Testis (tissue), 3 donors: ENCODE results near the gene PRR29. TPM values are rescaled to one million over a fixed set of nuclear protein-coding genes. Genes with fewer than 3 reads are reported as not detected.
A peak's percentile ranks its signal among the peaks of the same experiment; 100 is the strongest.

Experiments used
- DNase-seq: peaks from one replicate; pipeline ENCODE4 v3.0.0-alpha.2; 2019
- H3K27ac ChIP-seq, 2 donors: fragments of 200-600 bp; sonication (generic); one replicate each; pipeline ENCODE4 v1.5.1; 2019
- H3K27me3 ChIP-seq: fragments of 200-600 bp; sonication (generic); one replicate; pipeline ENCODE4 v1.5.1; 2019
- H3K36me3 ChIP-seq: fragments of 200-600 bp; sonication (generic); one replicate; pipeline ENCODE4 v1.5.1; 2017; ENCODE audit warnings: low read depth; ENCODE audit errors: missing control alignments
- H3K4me1 ChIP-seq: fragments of 200-600 bp; sonication (generic); one replicate; pipeline ENCODE4 v1.5.1; 2019
- H3K4me3 ChIP-seq, 2 donors: fragments of 200-600 bp; sonication (generic); one replicate each; pipeline ENCODE4 v1.5.1; 2017 to 2019
- H3K9me3 ChIP-seq: fragments of 200-600 bp; sonication (generic); one replicate; pipeline ENCODE4 v1.5.1; 2017
- POLR2A ChIP-seq: fragments of 450-650 bp; IDR thresholded peaks from one replicate; pipeline ENCODE4 v1.6.1; 2017; ENCODE audit warnings: antibody characterized with exemption, mild to moderate bottlenecking, moderate library complexity
- WGBS, 2 donors: methylation state at CpG; one replicate each; pipeline ENCODE4 v1.1.5; 2018; 5-methylcytosine and 5-hydroxymethylcytosine counted together
- intact Hi-C: fragments of 100-400 bp; cut with DNase I; formaldehyde crosslinking; loops from one replicate; pipeline ENCODE4 v1.15.1; 2023; ENCODE audit warnings: low total_unique reads
- polyA plus RNA-seq: library from polyadenylated mRNA; stranded (reverse); fragments of 350-450 nt; fragmentation: Illumina TruSeq; extraction: RNeasy Lipid Tissue Mini Kit (QIAGEN cat#74804); gene quantifications from one replicate; pipeline ENCODE4 v1.2.3, GENCODE V29; 2014; ENCODE audit warnings: low read depth, low replicate concordance; ENCODE audit not compliant: insufficient read depth
- total RNA-seq, 2 donors: library from RNA; depleted of rRNA; stranded (reverse); fragments of >200 nt; gene quantifications; one replicate each; pipeline ENCODE4 v1.2.3, GENCODE V29; 2016
- TF ChIP-seq, protein P1 (sequence below), 3 experiments: fragments of 450-650 bp in 2 of 3; fragments of 200-600 bp in 1 of 3; sonication (generic) in 1 of 3; IDR thresholded peaks; one replicate each; pipeline ENCODE4 v1.5.1; 2016 to 2019; ENCODE audit warnings: antibody characterized with exemption in 3 of 3, mild to moderate bottlenecking in 2 of 3, moderate library complexity in 1 of 3

Gene PRR29
- total and polyA plus RNA-seq, 3 donors from 2014 or later = 8.6 to 21.8 (median 12.2) TPM

DNA sequence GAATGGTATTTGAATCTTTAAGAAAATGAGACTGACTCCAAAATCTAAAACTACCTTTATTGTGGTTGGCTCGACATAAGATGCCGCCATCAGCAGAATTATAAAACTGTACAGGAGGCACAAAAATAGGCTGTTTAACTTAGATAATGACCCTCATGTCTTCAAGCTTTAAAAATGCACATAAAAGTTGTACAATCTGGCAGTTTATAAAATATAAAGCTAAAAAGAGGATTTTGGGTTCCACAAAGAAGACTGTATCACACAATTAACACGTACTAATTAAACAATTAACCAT, 40.9 kb downstream of the PRR29 start:
- H3K9me3 ChIP-seq = no peaks in the 10 kb centered on the region
- peaks cover 11% of the 10 kb centered on the region for H3K4me1 ChIP-seq
- DNase-seq = no peak
- H3K27ac ChIP-seq = no peak overlapping the region
- WGBS, 2 donors = 83 to 85% methylated on average over 3 of the region's 3 CpGs
- H3K4me3 ChIP-seq = no peak overlapping the region
- no peaks in the 10 kb centered on the region for H3K27me3 ChIP-seq
- H3K36me3 ChIP-seq = no peaks in the 10 kb centered on the region
- intact Hi-C loops = no loop called here
- TF ChIP-seq, protein P1, sequence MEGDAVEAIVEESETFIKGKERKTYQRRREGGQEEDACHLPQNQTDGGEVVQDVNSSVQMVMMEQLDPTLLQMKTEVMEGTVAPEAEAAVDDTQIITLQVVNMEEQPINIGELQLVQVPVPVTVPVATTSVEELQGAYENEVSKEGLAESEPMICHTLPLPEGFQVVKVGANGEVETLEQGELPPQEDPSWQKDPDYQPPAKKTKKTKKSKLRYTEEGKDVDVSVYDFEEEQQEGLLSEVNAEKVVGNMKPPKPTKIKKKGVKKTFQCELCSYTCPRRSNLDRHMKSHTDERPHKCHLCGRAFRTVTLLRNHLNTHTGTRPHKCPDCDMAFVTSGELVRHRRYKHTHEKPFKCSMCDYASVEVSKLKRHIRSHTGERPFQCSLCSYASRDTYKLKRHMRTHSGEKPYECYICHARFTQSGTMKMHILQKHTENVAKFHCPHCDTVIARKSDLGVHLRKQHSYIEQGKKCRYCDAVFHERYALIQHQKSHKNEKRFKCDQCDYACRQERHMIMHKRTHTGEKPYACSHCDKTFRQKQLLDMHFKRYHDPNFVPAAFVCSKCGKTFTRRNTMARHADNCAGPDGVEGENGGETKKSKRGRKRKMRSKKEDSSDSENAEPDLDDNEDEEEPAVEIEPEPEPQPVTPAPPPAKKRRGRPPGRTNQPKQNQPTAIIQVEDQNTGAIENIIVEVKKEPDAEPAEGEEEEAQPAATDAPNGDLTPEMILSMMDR (IDR thresholded peaks at IDR 0.05) = no peak
- TF ChIP-seq POLR2A = no peak

GRCh38 chr17:64040206-64040605, 42.1 kb downstream of the PRR29 start:
- H3K9me3 ChIP-seq = no peaks in the 10 kb centered on the region
- intact Hi-C loops = no loop called here
- 60 to 63% methylated on average over 6 of the region's 6 CpGs for WGBS, 2 donors
- no peak overlapping the region for H3K4me3 ChIP-seq
- peaks cover 11% of the 10 kb centered on the region for H3K4me1 ChIP-seq
- H3K27ac ChIP-seq = no peak overlapping the region
- TF ChIP-seq, protein P1 (IDR thresholded peaks at IDR 0.05) = no peak
- TF ChIP-seq POLR2A = no peak
- no peaks in the 10 kb centered on the region for H3K27me3 ChIP-seq
- no peak for DNase-seq
- no peaks in the 10 kb centered on the region for H3K36me3 ChIP-seq

GRCh38 chr17:64041912-64042311, 43.8 kb downstream of the PRR29 start:
- no peak overlapping the region for H3K27ac ChIP-seq
- TF ChIP-seq, protein P1 (IDR thresholded peaks at IDR 0.05) = no peak
- TF ChIP-seq POLR2A = no peak
- no peaks in the 10 kb centered on the region for H3K27me3 ChIP-seq
- intact Hi-C loops = no loop called here
- DNase-seq = no peak
- no peaks in the 10 kb centered on the region for H3K36me3 ChIP-seq
- peaks cover 11% of the 10 kb centered on the region for H3K4me1 ChIP-seq
- H3K9me3 ChIP-seq = no peaks in the 10 kb centered on the region
- no peak overlapping the region for H3K4me3 ChIP-seq
- 53 to 57% methylated on average over 11 of the region's 11 CpGs for WGBS, 2 donors

- DNase-seq = peak; percentile 29
- Histone ChIP-seq H3K36me3 (no peaks in the 10 kb centered on the region), H3K9me3 (no peaks in the 10 kb centered on the region), H3K27me3 (no peaks in the 10 kb centered on the region), H3K4me3 (no peak overlapping the region), H3K4me1 (peaks cover 11% of the 10 kb centered on the region), H3K27ac (no peak overlapping the region)
- WGBS, 2 donors = 29 to 48% methylated on average over 3 to 12 of the region's 12 CpGs
- TF ChIP-seq POLR2A = no peak
- TF ChIP-seq, protein P1 (IDR thresholded peaks at IDR 0.05) = no peak
- intact Hi-C loops = no loop called here
These were observed 44.7 kb downstream of the PRR29 start for GRCh38 chr17:64042700-64043485.

DNA sequence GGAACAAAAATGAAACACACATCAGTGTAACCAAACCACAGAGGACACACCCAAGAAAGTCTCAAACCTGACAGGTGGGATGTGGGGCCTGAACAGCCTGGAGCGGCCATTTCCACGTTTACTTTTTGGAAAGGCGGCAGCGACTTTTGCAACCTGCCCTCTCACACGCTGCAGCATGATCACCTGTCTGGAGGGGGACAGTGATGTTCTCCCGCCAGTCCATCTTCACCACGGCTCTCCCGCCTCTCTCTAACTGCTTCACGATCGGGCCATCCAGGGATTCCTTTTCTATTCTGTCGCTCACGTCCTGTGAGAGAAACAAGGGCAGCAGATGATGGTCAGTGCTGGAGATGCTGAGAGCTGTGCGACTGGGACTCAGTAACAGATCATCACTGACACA, 47.0 kb downstream of the PRR29 start:
- H3K4me1 ChIP-seq = peaks cover 8% of the 10 kb centered on the region
- H3K27me3 ChIP-seq = no peaks in the 10 kb centered on the region
- no peak overlapping the region for H3K27ac ChIP-seq
- no peak overlapping the region for H3K4me3 ChIP-seq
- TF ChIP-seq POLR2A = no peak
- TF ChIP-seq, protein P1 (IDR thresholded peaks at IDR 0.05) = no peak
- H3K36me3 ChIP-seq = no peaks in the 10 kb centered on the region
- no peak for DNase-seq
- 86% methylated on average over 9 to 13 of the region's 13 CpGs for whole genome bisulfite sequencing, 2 donors
- no peaks in the 10 kb centered on the region for H3K9me3 ChIP-seq
- intact Hi-C loops = no loop called here
